ENCODE measurements around the gene EIPR1.

DNA sequence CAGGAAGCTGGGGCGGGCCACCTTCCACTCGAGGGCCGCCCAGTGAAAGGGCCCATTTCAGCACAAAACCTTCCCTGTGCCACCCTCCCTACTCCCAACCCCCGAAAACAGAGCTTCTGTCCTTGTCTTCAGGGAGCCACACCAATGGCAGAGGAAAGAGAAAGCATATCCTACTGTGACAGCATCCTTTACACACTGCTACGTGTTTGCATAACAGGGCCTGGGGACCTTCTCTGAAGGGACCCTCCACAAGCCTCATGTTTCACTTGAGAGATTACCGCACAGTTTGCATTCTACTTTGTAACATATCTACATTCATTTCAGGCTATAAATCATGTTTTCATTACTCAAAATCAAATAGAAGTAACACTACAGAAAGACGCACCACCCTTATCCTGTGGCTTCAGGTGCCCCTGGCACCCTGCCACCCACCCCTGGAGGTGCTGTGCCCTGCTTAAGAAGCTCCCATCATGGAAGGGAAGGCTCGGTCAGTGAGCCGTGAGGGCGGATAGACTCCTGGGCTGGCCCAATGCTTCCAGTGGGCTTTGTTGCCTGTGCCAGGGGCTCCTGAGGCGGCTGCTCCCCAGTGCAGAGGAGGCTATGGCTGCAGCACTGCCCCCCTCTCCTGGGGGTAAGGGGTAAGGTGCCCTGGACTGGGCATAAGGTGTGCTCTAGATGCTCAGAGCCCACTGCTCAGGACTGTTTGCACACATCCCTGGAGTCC lies 52.0 kb downstream of the EIPR1 start:
- no peak for TF ChIP-seq RFX5 (IDR thresholded peaks at IDR 0.05; ENCODE audit: low read depth, low read length)
- TF ChIP-seq CEBPB (IDR thresholded peaks at IDR 0.05; ENCODE audit: low read depth, low read length), result no peak
- TF ChIP-seq, protein P1, sequence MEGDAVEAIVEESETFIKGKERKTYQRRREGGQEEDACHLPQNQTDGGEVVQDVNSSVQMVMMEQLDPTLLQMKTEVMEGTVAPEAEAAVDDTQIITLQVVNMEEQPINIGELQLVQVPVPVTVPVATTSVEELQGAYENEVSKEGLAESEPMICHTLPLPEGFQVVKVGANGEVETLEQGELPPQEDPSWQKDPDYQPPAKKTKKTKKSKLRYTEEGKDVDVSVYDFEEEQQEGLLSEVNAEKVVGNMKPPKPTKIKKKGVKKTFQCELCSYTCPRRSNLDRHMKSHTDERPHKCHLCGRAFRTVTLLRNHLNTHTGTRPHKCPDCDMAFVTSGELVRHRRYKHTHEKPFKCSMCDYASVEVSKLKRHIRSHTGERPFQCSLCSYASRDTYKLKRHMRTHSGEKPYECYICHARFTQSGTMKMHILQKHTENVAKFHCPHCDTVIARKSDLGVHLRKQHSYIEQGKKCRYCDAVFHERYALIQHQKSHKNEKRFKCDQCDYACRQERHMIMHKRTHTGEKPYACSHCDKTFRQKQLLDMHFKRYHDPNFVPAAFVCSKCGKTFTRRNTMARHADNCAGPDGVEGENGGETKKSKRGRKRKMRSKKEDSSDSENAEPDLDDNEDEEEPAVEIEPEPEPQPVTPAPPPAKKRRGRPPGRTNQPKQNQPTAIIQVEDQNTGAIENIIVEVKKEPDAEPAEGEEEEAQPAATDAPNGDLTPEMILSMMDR (conservative IDR thresholded peaks at IDR 0.05; ENCODE audit: low read depth, low read length), result no peak
- TF ChIP-seq RCOR1 (IDR thresholded peaks at IDR 0.05; ENCODE audit: insufficient replicate concordance, low read length), result no peak
- no peak for TF ChIP-seq RAD21 (IDR thresholded peaks at IDR 0.05; ENCODE audit: low read length)
- TF ChIP-seq, protein P2, sequence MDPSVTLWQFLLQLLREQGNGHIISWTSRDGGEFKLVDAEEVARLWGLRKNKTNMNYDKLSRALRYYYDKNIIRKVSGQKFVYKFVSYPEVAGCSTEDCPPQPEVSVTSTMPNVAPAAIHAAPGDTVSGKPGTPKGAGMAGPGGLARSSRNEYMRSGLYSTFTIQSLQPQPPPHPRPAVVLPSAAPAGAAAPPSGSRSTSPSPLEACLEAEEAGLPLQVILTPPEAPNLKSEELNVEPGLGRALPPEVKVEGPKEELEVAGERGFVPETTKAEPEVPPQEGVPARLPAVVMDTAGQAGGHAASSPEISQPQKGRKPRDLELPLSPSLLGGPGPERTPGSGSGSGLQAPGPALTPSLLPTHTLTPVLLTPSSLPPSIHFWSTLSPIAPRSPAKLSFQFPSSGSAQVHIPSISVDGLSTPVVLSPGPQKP (IDR thresholded peaks at IDR 0.05; ENCODE audit: borderline replicate concordance, low read depth, low read length), result no peak

Measured in IMR-90 (cell line).